Kidney glomerular epithelial cell (primary cell): ENCODE data around the gene MTFP1.
"Not testable (repeated sequence)": the region's sequence is repeated elsewhere in the genome, so short reads cannot be mapped to it uniquely, and the experiment has no call there.

ENCODE experiments used
- DNase-seq: peaks from one replicate; lab custom pipeline; 2025; lab: John Stamatoyannopoulos, UW

MTFP1 gene

GRCh38 chr22:30402028-30402765 is 23.4 kb upstream of the MTFP1 start:
- DNase-seq: no peak

GRCh38 chr22:30402766-30403104 is 22.8 kb upstream of the MTFP1 start:
- not testable (repeated sequence) for DNase-seq

- DNase-seq: no peak
Observed at GRCh38 chr22:30404307-30404706, 21.3 kb upstream of the MTFP1 start.

GRCh38 chr22:30405731-30406130 is 19.8 kb upstream of the MTFP1 start:
- no peak for DNase-seq

GRCh38 chr22:30406400-30406799 is 19.2 kb upstream of the MTFP1 start:
- DNase-seq: no peak

- peak; percentile 51 for DNase-seq
Observed at GRCh38 chr22:30408388-30409102, 17.0 kb upstream of the MTFP1 start.

- no peak for DNase-seq
Observed at GRCh38 chr22:30411780-30412179, 13.8 kb upstream of the MTFP1 start.

- no peak for DNase-seq
Observed at GRCh38 chr22:30413001-30413400, 12.6 kb upstream of the MTFP1 start.

GRCh38 chr22:30413745-30414524 is 11.6 kb upstream of the MTFP1 start:
- no peak for DNase-seq

GRCh38 chr22:30414525-30415047 is 11.0 kb upstream of the MTFP1 start:
- no peak for DNase-seq

GRCh38 chr22:30416403-30416802 is 9.2 kb upstream of the MTFP1 start:
- no peak for DNase-seq

- DNase-seq: no peak
Observed at GRCh38 chr22:30416837-30417236, 8.7 kb upstream of the MTFP1 start.

GRCh38 chr22:30420347-30421125 is 5.0 kb upstream of the MTFP1 start:
- peak; percentile 83 for DNase-seq

- DNase-seq: no peak
Observed at GRCh38 chr22:30421695-30422480, 3.7 kb upstream of the MTFP1 start.

GRCh38 chr22:30422481-30423300 is 2.9 kb upstream of the MTFP1 start:
- DNase-seq: peak; percentile 94

GRCh38 chr22:30423301-30423958 is 2.1 kb upstream of the MTFP1 start:
- DNase-seq: peak; percentile 84

GRCh38 chr22:30423959-30424533 is 1.5 kb upstream of the MTFP1 start:
- DNase-seq: peak; percentile 98

GRCh38 chr22:30424534-30425326 is 838 bp upstream of the MTFP1 start:
- peak; percentile 31 for DNase-seq

GRCh38 chr22:30425327-30425615 is 297 bp upstream of the MTFP1 start:
- peak; percentile 45 for DNase-seq
